Memory B cell (primary cell): ENCODE measurements around the gene PPP2R2C.

Experiments used
- ATAC-seq: fragments of 150-1000 bp; cut with Tn5 transposase; 2 replicates; pipeline ENCODE4 v1.10.0; 2021; ENCODE audit warnings: low read depth, mild to moderate bottlenecking, moderate library complexity
- DNase-seq, 2 donors: peaks; one replicate each; pipeline ENCODE4 v3.0.0; 2022; ENCODE audit warnings: low spot score in 2 of 2
- H3K27ac Mint-ChIP-seq: one replicate; pipeline ENCODE4 v1.8.0; 2022; ENCODE audit warnings: mild to moderate bottlenecking, moderate library complexity, mixed read lengths
- H3K27me3 Mint-ChIP-seq: one replicate; pipeline ENCODE4 v1.8.0; 2022; ENCODE audit warnings: mixed read lengths
- H3K36me3 Mint-ChIP-seq: one replicate; pipeline ENCODE4 v1.8.0; 2022; ENCODE audit warnings: mild to moderate bottlenecking, mixed read lengths
- H3K4me1 Mint-ChIP-seq: one replicate; pipeline ENCODE4 v1.8.0; 2022; ENCODE audit warnings: mixed read lengths
- H3K4me3 Mint-ChIP-seq: one replicate; pipeline ENCODE4 v1.8.0; 2022; ENCODE audit warnings: mild to moderate bottlenecking, moderate library complexity, mixed read lengths
- H3K9me3 Mint-ChIP-seq: one replicate; pipeline ENCODE4 v1.8.0; 2022; ENCODE audit warnings: mixed read lengths

Gene PPP2R2C

DNA sequence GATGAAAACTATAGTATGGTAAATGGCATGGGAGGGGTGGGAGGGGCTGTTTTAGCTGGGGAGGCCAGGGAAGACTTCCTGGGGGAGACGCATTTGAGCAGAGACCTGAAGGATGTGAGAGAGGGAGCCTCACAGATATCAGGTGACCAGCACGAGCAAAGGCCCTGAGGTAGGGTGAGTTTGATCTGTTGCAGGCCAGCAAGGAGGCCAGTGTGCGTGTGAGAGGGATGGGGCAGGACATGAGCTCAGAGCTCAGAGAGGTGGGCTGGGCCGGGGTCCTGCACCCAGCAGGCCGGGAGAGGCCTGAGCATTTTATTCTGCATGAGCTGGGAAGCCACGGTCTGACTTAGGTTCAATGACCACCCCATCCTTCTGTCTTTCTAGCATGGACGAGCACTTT lies 80.0 kb downstream of the PPP2R2C start:
- Mint-ChIP-seq H3K36me3 (peaks cover 2% of the 10 kb centered on the region), H3K27ac (no peak overlapping the region), H3K27me3 (peaks cover 14% of the 10 kb centered on the region), H3K4me1 (peaks cover 2% of the 10 kb centered on the region), H3K4me3 (no peak overlapping the region), H3K9me3 (no peaks in the 10 kb centered on the region)
- DNase-seq (no peak), ATAC-seq (no peak)

DNA sequence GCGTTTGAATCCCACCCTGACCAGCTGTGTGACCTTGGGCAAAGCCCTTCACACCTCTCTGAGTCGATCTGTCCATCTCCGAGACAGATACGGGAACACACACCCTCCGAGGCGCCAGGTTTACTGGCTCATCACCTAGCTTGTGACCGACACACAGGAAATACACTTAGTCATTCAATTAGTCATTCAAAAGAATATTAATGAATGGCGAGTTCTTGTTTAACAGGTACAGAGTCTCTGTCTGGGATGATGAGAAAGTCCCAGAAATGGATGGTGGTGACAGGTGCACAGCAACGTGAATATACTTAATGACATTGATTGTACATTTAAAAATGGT lies 80.6 kb downstream of the PPP2R2C start:
- no peak overlapping the region for H3K4me3 Mint-ChIP-seq
- H3K9me3 Mint-ChIP-seq = no peaks in the 10 kb centered on the region
- H3K4me1 Mint-ChIP-seq = peaks cover 2% of the 10 kb centered on the region
- ATAC-seq (no peak), DNase-seq (no peak)
- peaks cover 2% of the 10 kb centered on the region for H3K36me3 Mint-ChIP-seq
- H3K27ac Mint-ChIP-seq = no peak overlapping the region
- H3K27me3 Mint-ChIP-seq = peaks cover 11% of the 10 kb centered on the region

DNA sequence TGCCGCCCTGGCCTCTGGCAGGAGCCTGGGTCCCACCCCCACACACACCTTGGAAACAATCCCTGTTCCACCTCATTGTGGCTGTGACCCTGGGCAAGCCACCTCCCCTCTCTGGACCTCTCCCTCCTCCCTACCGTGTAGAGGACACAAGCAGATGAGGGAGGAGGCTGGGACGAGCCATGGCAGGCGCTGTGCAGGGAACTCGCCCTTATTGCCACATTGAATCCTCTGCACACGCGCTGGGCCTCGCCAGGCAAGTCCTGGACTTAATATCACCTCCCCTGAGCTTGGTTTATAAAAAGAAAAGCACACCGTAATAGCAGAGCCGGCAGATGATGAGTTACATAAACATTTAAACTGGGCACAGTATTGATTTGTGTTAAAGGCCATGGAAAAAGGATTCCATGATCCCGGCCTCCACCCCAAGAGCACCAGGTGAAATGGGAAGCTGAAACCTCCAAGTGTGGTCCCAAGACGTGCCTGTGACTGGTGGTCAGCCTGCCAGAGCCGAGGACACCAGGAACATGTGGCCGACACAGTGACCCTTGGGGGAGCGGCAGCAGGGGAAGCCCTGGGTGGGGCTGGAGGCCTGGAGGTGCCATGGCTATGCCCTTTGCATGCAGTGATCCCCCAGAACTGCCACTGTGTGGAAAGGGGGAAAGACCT lies 81.1 kb downstream of the PPP2R2C start:
- Mint-ChIP-seq H3K4me3 (no peak overlapping the region), H3K27me3 (peaks cover 10% of the 10 kb centered on the region), H3K4me1 (peaks cover 2% of the 10 kb centered on the region), H3K27ac (no peak overlapping the region), H3K9me3 (no peaks in the 10 kb centered on the region), H3K36me3 (peaks cover 2% of the 10 kb centered on the region)
- DNase-seq (no peak), ATAC-seq (no peak)

DNA sequence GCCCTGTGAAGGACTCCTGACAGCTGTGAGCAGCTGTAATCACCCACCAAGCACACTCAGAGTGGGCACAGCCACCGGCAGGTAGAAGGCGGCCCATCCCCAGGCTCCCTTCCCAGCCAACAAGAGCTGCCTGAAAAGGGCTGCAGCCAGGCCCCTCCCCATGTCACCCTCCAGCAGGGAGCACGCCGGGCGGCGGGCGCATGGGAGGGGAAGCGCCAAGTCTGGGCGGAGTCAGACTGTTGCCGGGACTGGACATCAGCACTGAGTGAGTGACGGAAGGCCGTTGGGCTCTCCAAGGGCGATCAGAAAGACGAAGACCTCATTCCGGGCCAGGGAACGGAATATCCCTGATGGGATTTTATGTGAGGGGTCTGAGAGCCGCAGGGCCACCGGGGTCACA lies 82.1 kb downstream of the PPP2R2C start:
- ATAC-seq (no peak), DNase-seq (no peak)
- peaks cover 2% of the 10 kb centered on the region for H3K4me1 Mint-ChIP-seq
- H3K27me3 Mint-ChIP-seq = peaks cover 10% of the 10 kb centered on the region
- no peak overlapping the region for H3K4me3 Mint-ChIP-seq
- H3K27ac Mint-ChIP-seq = no peak overlapping the region
- H3K36me3 Mint-ChIP-seq = peaks cover 2% of the 10 kb centered on the region
- no peaks in the 10 kb centered on the region for H3K9me3 Mint-ChIP-seq

DNA sequence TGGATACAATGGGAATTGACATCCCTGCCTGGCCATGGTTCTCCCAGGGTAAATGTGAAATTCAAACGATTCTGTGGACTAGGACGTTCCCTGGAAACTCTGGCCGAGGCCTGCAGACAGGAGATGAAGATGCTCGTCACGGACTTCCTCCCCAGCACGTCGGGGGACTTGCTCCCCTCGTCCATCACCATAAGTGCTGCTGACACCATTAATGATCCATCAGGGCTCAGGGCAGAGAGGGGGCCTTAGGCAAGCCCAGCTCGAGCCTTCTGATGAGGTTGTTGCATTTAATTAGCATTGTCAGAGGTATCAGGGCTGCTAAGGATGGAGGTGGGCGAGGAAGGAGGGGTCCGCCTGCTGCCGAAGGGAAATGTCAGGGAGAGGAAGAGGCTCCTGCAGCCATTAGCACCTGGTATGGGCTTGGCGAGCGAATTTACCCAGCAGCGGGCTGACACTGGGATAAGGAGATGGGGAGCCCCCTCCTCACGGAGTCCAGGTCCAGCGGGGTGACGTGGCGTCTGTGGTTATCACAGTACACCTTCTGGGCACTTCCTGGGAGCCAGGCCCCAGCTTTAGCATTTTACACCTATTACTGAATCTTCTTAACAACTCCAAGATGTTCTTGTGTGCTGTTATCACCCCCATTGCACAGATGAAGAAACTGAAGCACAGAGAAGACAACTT lies 83.1 kb downstream of the PPP2R2C start:
- Mint-ChIP-seq H3K27me3 (peaks cover 6% of the 10 kb centered on the region), H3K27ac (no peak overlapping the region), H3K4me3 (no peak overlapping the region), H3K36me3 (no peaks in the 10 kb centered on the region), H3K4me1 (peaks cover 2% of the 10 kb centered on the region), H3K9me3 (no peaks in the 10 kb centered on the region)
- ATAC-seq (no peak), DNase-seq (no peak)

DNA sequence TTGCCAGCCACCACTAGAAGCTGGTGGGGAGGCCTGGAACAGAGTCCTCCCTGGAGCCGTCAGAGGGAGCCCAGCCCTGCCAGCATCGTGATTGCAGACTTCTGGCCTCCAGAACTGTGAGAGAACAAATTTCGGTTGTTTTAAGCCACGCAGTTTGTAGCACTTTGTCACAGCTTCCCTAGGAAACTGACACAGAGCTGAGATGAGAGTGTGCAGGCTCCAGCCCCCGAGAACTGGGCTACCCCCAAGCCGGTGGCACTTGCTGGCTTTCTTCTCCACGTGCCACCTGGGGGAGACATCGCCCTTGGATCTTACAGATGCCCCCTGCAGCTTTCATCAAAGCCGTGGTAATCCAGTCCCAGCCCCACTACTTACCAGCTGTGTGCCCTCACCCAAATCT lies 83.7 kb downstream of the PPP2R2C start:
- ATAC-seq (no peak), DNase-seq (no peak)
- Mint-ChIP-seq H3K27me3 (peaks cover 8% of the 10 kb centered on the region), H3K4me1 (peaks cover 2% of the 10 kb centered on the region), H3K9me3 (no peaks in the 10 kb centered on the region), H3K36me3 (no peaks in the 10 kb centered on the region), H3K4me3 (no peak overlapping the region), H3K27ac (no peak overlapping the region)

DNA sequence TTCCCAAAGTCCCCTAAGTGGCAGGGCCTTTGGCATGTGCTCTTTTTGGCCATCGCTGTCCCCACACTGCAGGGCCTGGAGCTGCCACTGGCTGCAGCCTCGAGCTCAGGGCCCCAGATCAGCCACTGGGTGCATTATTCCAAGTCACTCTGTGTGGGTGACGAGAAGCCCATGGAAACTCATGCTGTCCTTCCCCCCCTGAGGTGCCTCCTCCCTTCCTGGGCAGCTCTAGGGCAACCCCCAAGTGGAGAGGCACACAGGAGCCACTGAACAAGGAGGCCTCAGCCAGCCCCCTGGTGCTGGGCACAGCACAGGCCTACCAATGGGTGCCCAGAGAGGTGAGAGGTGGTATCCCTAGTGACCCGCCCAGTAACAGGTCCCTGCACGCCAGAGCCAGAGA lies 84.5 kb downstream of the PPP2R2C start:
- Mint-ChIP-seq H3K36me3 (no peaks in the 10 kb centered on the region), H3K9me3 (no peaks in the 10 kb centered on the region), H3K27ac (no peak overlapping the region), H3K4me1 (peaks cover 1% of the 10 kb centered on the region), H3K4me3 (no peak overlapping the region), H3K27me3 (peaks cover 8% of the 10 kb centered on the region)
- DNase-seq (no peak), ATAC-seq (no peak)

DNA sequence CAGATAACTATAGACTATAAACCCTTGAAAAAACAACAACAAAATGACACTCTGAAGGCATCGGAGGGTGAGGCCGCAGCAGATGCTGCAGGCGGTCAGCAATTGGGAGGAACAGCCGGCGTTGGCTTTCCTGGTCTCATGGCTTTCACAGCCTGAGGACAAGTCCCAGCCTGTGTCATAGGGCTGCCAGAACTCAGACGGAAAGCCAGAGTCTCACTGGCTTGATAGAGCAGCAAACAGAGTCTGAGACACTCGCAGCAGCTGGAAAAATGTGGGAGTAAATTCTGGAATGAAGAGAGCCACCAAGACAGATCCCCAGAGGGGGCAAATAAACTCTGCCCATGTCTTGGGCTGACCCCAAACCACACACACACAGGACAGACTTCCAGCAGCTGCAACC lies 86.3 kb downstream of the PPP2R2C start:
- no peaks in the 10 kb centered on the region for H3K4me1 Mint-ChIP-seq

DNA sequence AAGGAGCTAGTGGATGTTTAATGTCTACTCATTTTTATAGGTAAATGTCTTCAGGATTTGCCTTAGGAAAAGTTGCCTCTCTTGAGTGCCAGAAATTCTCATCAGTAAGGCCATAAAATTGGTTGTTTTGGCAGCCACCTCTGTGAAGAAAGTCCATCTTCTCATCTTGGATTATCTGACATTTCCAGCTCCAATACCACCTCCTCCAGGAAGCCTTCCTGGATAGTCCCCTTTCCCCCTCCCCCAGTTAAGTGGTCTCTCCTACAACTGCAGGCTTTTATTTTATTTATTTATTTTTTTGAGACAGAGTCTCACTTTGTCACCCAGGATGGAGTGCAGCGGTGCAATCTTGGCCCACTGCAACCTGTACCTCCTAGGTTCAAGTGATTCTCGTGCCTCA lies 87.1 kb downstream of the PPP2R2C start:
- no peak overlapping the region for H3K4me3 Mint-ChIP-seq
- H3K4me1 Mint-ChIP-seq = no peaks in the 10 kb centered on the region
- H3K27ac Mint-ChIP-seq = no peak overlapping the region
- ATAC-seq (no peak), DNase-seq (no peak)
- H3K9me3 Mint-ChIP-seq = no peaks in the 10 kb centered on the region
- H3K36me3 Mint-ChIP-seq = no peaks in the 10 kb centered on the region
- H3K27me3 Mint-ChIP-seq = peaks cover 12% of the 10 kb centered on the region

More for the DNA sequence above, 86.3 kb downstream of the PPP2R2C start:
- DNase-seq (no peak), ATAC-seq (no peak)
- no peaks in the 10 kb centered on the region for H3K9me3 Mint-ChIP-seq
- H3K4me3 Mint-ChIP-seq = no peak overlapping the region
- H3K27ac Mint-ChIP-seq = no peak overlapping the region
- peaks cover 12% of the 10 kb centered on the region for H3K27me3 Mint-ChIP-seq
- no peaks in the 10 kb centered on the region for H3K36me3 Mint-ChIP-seq

DNA sequence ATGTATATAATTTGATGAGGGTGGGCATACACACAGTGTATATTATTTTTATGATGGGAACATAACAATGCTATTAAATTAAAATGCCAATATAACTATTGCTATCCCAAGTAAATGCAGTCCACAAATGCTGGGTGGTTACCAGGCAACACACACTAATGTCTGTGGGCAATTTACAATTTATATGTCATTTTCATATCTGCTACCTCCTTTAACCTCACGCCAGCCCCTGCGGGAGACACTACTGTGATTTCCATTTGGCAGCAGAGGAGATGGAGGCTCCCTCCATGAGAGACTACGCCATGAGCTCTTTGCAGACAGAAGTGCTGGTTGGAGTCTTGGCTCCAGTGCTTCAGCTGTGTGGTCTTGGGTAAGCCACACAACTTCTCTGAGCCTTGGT lies 87.9 kb downstream of the PPP2R2C start:
- no peaks in the 10 kb centered on the region for H3K9me3 Mint-ChIP-seq
- peaks cover 12% of the 10 kb centered on the region for H3K27me3 Mint-ChIP-seq
- no peak for DNase-seq
- no peaks in the 10 kb centered on the region for H3K36me3 Mint-ChIP-seq
- no peaks in the 10 kb centered on the region for H3K4me1 Mint-ChIP-seq
- no peak for ATAC-seq
- H3K27ac Mint-ChIP-seq = no peak overlapping the region
- no peak overlapping the region for H3K4me3 Mint-ChIP-seq

DNA sequence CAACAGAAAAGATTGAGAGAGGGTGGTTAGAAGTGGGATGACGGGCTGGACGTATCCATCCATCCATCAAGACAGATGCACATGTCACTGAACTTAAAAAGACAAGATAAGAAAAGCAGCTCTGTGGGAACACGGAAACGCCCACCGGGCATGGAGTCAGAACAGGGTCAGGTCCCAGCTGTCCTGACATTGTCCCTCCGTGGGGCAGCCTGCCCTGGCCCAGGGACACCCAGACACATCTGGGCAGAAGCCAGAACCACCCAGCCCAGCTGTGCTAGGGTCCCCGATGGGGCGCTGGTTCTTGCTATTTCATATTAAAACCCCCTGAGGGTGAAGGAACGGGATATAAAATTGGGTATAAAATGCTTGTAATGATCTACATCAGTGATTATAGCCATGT lies 88.5 kb downstream of the PPP2R2C start:
- H3K4me1 Mint-ChIP-seq = no peaks in the 10 kb centered on the region
- ATAC-seq (no peak), DNase-seq (no peak)
- no peak overlapping the region for H3K27ac Mint-ChIP-seq
- H3K4me3 Mint-ChIP-seq = no peak overlapping the region
- H3K36me3 Mint-ChIP-seq = no peaks in the 10 kb centered on the region
- no peaks in the 10 kb centered on the region for H3K9me3 Mint-ChIP-seq
- H3K27me3 Mint-ChIP-seq = peaks cover 12% of the 10 kb centered on the region

DNA sequence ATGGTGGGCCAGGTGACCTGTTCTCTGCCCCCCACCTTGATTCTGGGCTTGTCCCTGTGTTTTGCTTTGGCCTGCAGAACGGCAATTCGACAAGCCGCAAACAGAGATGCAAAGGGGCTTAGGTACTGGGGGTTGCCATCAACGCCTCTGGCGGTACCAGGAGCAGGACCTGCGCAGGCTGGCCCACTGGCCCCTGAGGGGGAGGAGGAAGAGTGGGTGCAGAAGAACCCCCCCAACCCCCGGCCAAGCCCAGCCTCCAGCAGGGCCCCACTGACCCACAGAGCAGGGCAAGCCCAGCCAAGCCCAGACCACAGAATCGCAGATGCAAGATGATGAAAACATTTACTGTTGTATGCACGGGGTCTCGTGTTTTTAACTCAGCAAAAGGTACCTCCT lies 89.4 kb downstream of the PPP2R2C start:
- Mint-ChIP-seq H3K36me3 (no peaks in the 10 kb centered on the region), H3K9me3 (no peaks in the 10 kb centered on the region), H3K4me3 (no peak overlapping the region), H3K27ac (no peak overlapping the region), H3K27me3 (peaks cover 16% of the 10 kb centered on the region), H3K4me1 (no peaks in the 10 kb centered on the region)
- DNase-seq (no peak), ATAC-seq (no peak)

DNA sequence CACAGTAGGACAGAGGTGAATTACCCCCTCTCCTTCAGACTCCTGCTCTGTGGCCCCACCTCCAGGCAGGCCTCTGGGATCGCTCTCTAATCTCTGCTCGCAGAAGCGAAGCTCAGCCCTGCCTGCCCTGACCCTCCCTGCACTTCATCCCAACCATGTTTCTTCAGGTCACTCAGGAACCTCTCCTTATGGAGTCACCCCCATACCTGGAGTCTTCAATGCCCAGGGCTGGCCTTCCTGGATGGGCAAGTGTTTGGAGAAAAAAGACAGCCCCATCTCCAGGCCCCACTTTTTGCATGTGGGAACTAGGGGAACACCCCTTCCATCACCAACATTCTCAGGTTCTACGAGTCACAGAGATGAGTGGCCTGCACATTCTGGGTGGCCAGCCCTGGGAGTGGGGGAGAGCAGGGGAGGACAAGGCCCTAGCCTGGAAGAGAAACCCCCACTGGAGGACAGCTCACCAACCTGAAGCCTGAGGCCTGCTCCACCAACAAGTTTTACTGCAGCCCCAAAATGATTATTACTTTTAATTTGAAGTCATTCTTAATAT lies 90.8 kb downstream of the PPP2R2C start:
- Mint-ChIP-seq H3K4me1 (no peaks in the 10 kb centered on the region), H3K27me3 (peaks cover 17% of the 10 kb centered on the region), H3K27ac (no peak overlapping the region), H3K9me3 (no peaks in the 10 kb centered on the region), H3K4me3 (no peak overlapping the region), H3K36me3 (no peaks in the 10 kb centered on the region)
- DNase-seq (no peak), ATAC-seq (no peak)

DNA sequence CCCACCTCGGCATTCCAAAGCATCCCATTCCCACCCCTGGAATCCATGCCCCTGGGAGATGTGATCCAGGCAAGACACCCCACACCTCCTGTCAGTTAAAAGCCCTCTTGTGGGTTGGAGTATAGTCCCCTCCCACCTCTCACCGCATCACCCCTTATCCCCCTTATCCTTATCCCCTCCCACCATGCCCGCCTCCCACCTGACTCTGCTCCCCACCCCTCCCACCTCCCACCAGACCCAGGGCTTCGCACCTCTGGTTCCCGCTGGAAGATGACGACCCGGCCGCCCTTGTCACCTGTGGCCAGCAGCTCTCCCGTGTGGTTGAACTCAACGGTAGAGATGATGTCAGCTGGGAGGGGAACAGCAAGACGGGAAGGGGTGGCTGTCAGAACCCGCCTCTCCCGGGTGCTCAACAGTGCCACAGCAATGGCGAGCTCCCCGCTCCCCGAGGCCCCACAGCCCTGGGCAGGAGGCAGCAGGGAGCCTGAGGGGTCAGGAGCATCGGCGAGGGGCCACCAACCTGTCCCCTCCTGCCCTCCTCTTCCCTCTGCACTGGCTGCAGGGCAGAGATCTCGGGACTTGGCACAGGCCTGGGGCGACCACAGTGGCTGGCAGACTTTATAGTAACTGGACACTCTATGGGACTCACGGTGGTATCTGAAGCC lies 91.5 kb downstream of the PPP2R2C start:
- no peaks in the 10 kb centered on the region for H3K4me1 Mint-ChIP-seq
- H3K27me3 Mint-ChIP-seq = peaks cover 17% of the 10 kb centered on the region
- ATAC-seq = no peak
- no peaks in the 10 kb centered on the region for H3K9me3 Mint-ChIP-seq
- H3K27ac Mint-ChIP-seq = no peak overlapping the region
- H3K36me3 Mint-ChIP-seq = no peaks in the 10 kb centered on the region
- DNase-seq = no peak
- H3K4me3 Mint-ChIP-seq = no peak overlapping the region
